Esophagus muscularis mucosa (tissue), 3 donors: ENCODE results near the gene UTP18.
"Not testable (repeated sequence)": the region's sequence is repeated elsewhere in the genome, so short reads cannot be mapped to it uniquely, and the experiment has no call there.

Experiments
- POLR2A ChIP-seq: fragments of 450-650 bp; IDR thresholded peaks from one replicate; pipeline ENCODE4 v1.6.1; 2017; ENCODE audit warnings: antibody characterized with exemption, moderate library complexity, mild to moderate bottlenecking, low read depth
- POLR2AphosphoS5 ChIP-seq, 2 donors: sonication (generic); formaldehyde crosslinking; IDR thresholded peaks; one replicate each; pipeline ENCODE4 v1.6.1; 2017; ENCODE audit warnings: antibody characterized with exemption in 2 of 2
- TF ChIP-seq, protein P1 (sequence below), 3 experiments: fragments of 200-600 bp in 2 of 3; fragments of 450-650 bp in 1 of 3; sonication (generic) in 2 of 3; IDR thresholded peaks; one replicate each; pipeline ENCODE4 v1.5.1; 2017 to 2019; ENCODE audit warnings: antibody characterized with exemption in 3 of 3, mild to moderate bottlenecking in 2 of 3, moderate library complexity in 1 of 3

DNA sequence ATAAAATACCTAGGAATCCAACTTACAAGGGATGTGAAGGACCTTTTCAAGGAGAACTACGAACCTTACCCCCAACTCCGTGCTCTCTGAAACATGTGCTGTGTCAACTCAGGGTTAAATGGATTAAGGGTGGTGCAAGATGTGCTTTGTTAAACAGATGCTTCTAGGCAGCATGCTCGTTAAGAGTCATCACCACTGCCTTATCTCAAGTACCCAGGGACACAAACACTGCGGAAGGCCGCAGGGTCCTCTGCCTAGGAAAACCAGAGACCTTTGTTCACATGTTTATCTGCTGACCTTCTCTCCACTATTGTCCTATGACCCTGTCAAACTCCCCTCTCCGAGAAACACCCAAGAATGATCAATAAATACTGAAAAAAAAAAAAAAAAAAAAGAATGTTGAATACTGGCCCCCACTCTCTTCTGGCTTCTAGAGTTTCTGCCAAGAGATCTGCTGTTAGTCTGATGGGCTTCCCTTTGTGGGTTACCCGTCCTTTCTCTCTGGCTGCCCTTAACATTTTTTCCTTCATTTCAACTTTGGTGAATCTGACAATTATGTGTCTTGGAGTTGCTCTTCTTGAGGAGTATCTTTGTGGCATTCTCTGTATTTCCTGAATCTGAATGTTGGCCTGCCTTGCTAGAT, 70.6 kb downstream of the UTP18 start:
- TF ChIP-seq, protein P1, sequence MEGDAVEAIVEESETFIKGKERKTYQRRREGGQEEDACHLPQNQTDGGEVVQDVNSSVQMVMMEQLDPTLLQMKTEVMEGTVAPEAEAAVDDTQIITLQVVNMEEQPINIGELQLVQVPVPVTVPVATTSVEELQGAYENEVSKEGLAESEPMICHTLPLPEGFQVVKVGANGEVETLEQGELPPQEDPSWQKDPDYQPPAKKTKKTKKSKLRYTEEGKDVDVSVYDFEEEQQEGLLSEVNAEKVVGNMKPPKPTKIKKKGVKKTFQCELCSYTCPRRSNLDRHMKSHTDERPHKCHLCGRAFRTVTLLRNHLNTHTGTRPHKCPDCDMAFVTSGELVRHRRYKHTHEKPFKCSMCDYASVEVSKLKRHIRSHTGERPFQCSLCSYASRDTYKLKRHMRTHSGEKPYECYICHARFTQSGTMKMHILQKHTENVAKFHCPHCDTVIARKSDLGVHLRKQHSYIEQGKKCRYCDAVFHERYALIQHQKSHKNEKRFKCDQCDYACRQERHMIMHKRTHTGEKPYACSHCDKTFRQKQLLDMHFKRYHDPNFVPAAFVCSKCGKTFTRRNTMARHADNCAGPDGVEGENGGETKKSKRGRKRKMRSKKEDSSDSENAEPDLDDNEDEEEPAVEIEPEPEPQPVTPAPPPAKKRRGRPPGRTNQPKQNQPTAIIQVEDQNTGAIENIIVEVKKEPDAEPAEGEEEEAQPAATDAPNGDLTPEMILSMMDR (IDR thresholded peaks at IDR 0.05): not testable (repeated sequence)
- TF ChIP-seq POLR2AphosphoS5 (IDR thresholded peaks at IDR 0.05); POLR2A: not testable (repeated sequence)
